ENCODE data around the gene C16orf46. TPM values are rescaled to one million over a fixed set of nuclear protein-coding genes. Genes with fewer than 3 reads are reported as not detected.

C16orf46 gene
- total and polyA plus RNA-seq, 2 experiments from 2014 or later = 1.0 to 1.9 TPM

DNA sequence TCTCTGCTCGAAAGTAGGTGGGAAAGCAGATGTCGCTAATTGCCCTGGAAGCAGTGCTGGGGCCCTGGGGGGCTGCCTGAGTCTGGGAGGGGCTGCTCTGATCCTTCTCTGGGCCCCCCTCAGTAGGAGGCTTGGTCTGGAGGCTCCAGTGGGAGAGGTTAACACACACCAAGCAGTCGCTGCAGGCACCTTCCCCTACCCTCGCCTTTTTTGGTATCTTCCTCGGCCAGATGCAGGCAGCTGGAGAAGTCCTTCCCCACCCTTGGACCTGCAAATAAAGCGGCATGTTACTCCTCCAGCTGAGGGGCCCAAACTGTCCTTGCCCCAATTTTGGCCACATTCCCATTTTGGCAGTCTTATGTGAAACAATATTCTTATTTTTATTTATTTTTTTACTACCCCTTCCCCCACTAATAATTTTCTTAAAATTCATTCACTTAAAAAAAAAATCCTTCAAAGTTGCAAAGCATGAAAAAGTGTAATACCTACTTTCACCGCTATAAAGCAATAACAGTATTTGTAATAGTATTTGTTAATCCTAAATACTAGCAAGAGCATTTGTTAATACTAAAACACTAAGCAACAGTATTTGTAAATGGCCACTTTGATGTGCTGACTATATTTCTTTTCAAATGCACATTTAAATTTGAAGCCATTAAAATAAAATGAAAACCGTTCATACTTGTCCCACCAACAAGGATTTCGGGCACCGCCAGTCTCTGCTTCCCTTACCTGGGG, 15.0 kb downstream of the C16orf46 start:
- Histone ChIP-seq H3K27ac (no peak overlapping the region), H3K9me3 (ENCODE audit: low read depth) (no peaks in the 10 kb centered on the region), H3K36me3 (replicated peaks; ENCODE audit: insufficient read depth, low read depth) (no peaks in the 10 kb centered on the region), H2AFZ (no peak overlapping the region), H3K4me3 (no peak overlapping the region), H3K4me2 (no peak overlapping the region), H4K20me1 (ENCODE audit: insufficient read depth, poor library complexity, severe bottlenecking) (no peaks in the 10 kb centered on the region), H3K9me2 (replicated peaks; ENCODE audit: insufficient read depth) (no peaks in the 10 kb centered on the region), H3K4me1 (ENCODE audit: insufficient read depth) (peaks cover 9% of the 10 kb centered on the region), H3K79me2 (no peaks in the 10 kb centered on the region), H3K27me3 (no peaks in the 10 kb centered on the region)
- DNase-seq (ENCODE audit: low spot score) = no peak
- TF ChIP-seq EZH2phosphoT487 (IDR thresholded peaks at IDR 0.05; ENCODE audit: low read depth, severe bottlenecking, unreplicated experiment) (no peak), EZH2 (IDR thresholded peaks at IDR 0.05; ENCODE audit: borderline replicate concordance) (no peak)
- TF ChIP-seq, protein P1, sequence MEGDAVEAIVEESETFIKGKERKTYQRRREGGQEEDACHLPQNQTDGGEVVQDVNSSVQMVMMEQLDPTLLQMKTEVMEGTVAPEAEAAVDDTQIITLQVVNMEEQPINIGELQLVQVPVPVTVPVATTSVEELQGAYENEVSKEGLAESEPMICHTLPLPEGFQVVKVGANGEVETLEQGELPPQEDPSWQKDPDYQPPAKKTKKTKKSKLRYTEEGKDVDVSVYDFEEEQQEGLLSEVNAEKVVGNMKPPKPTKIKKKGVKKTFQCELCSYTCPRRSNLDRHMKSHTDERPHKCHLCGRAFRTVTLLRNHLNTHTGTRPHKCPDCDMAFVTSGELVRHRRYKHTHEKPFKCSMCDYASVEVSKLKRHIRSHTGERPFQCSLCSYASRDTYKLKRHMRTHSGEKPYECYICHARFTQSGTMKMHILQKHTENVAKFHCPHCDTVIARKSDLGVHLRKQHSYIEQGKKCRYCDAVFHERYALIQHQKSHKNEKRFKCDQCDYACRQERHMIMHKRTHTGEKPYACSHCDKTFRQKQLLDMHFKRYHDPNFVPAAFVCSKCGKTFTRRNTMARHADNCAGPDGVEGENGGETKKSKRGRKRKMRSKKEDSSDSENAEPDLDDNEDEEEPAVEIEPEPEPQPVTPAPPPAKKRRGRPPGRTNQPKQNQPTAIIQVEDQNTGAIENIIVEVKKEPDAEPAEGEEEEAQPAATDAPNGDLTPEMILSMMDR (IDR thresholded peaks at IDR 0.05; ENCODE audit: poor library complexity) = no peak
- 94% methylated on average over 10 of the region's 10 CpGs for WGBS (ENCODE audit: low lambda C conversion rate, missing lambda C conversion rate)

DNA sequence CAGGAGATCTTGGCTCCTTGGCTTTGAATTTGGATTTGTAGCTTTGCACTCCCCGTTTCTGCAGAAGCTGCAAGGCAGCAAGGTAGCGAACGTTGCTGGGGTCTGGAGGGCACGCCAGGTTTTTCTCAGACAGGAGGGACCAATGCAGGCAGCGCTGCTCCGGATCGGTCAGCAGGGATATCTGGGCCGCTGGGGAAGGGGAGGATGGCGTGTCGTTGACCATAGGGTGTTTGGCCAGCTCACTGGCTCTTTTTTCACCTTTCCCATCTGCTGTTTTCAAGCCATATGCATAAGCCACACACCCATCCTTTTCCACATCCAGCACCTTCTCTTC, 15.8 kb downstream of the C16orf46 start:
- Histone ChIP-seq H3K4me3 (no peak overlapping the region), H3K4me2 (no peak overlapping the region), H3K36me3 (replicated peaks; ENCODE audit: insufficient read depth, low read depth) (no peaks in the 10 kb centered on the region), H3K79me2 (no peaks in the 10 kb centered on the region), H4K20me1 (ENCODE audit: insufficient read depth, poor library complexity, severe bottlenecking) (no peaks in the 10 kb centered on the region), H3K9me3 (ENCODE audit: low read depth) (no peaks in the 10 kb centered on the region), H2AFZ (no peak overlapping the region), H3K27ac (no peak overlapping the region), H3K9me2 (replicated peaks; ENCODE audit: insufficient read depth) (no peaks in the 10 kb centered on the region), H3K27me3 (no peaks in the 10 kb centered on the region), H3K4me1 (ENCODE audit: insufficient read depth) (peaks cover 4% of the 10 kb centered on the region)
- TF ChIP-seq EZH2phosphoT487 (IDR thresholded peaks at IDR 0.05; ENCODE audit: low read depth, severe bottlenecking, unreplicated experiment) (no peak), EZH2 (IDR thresholded peaks at IDR 0.05; ENCODE audit: borderline replicate concordance) (no peak)
- TF ChIP-seq, protein P1 (IDR thresholded peaks at IDR 0.05; ENCODE audit: poor library complexity) = no peak
- DNase-seq (ENCODE audit: low spot score) = no peak
- WGBS (ENCODE audit: low lambda C conversion rate, missing lambda C conversion rate) = 96% methylated on average over 10 of the region's 10 CpGs

DNA sequence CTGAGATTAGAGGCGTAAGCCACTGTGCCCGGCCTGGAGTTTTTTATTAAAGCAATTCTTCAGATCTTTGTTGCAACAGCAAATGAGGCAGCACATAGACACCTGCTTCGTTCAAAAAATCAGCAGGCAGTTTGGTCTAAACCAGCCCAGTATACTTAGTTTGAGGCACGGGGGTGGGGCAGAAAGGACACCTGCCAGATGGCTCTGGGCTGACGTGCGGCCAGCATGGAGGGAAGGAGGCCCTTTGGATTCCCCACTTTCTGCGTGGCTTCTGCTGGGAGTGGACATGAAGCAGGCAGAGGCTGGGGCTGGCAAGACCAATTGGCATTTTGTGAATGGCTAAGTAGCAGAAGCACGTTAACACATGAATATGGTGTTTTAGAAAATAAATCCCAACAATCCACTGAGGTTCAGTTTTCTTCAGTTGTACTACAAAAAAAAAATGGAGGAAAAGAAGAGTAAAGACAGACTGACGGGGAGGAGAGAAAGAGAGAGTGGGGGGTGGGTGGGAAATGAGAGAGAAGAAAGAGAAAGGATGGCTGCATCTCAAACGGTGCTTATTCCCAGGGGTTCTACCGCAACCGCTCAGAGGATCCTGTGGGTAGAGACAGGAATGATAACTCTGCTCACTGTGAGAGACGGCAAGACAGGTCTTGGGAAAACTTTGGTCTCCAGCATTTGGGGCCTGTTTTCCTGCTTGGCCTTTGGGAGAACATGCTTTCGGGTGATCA, 16.3 kb downstream of the C16orf46 start:
- Histone ChIP-seq H2AFZ (no peak overlapping the region), H3K9me3 (ENCODE audit: low read depth) (no peaks in the 10 kb centered on the region), H4K20me1 (ENCODE audit: insufficient read depth, poor library complexity, severe bottlenecking) (no peaks in the 10 kb centered on the region), H3K79me2 (no peaks in the 10 kb centered on the region), H3K9me2 (replicated peaks; ENCODE audit: insufficient read depth) (no peaks in the 10 kb centered on the region), H3K4me2 (no peak overlapping the region), H3K4me1 (ENCODE audit: insufficient read depth) (no peaks in the 10 kb centered on the region), H3K4me3 (no peak overlapping the region), H3K36me3 (replicated peaks; ENCODE audit: insufficient read depth, low read depth) (no peaks in the 10 kb centered on the region), H3K27ac (no peak overlapping the region), H3K27me3 (no peaks in the 10 kb centered on the region)
- 94% methylated on average over 14 of the region's 14 CpGs for WGBS (ENCODE audit: low lambda C conversion rate, missing lambda C conversion rate)
- DNase-seq (ENCODE audit: low spot score) = no peak
- TF ChIP-seq, protein P1 (IDR thresholded peaks at IDR 0.05; ENCODE audit: poor library complexity) = no peak
- TF ChIP-seq EZH2 (IDR thresholded peaks at IDR 0.05; ENCODE audit: borderline replicate concordance) (no peak), EZH2phosphoT487 (IDR thresholded peaks at IDR 0.05; ENCODE audit: low read depth, severe bottlenecking, unreplicated experiment) (no peak)
